ENCODE data around the gene SLC16A8. TPM values are rescaled to one million over a fixed set of nuclear protein-coding genes. Genes with fewer than 3 reads are reported as not detected.

The SLC16A8 gene
- polyA plus RNA-seq, 1 experiment: not detected

- Histone ChIP-seq H3K9me3 (ENCODE audit: control insufficient read depth, insufficient read depth, low read length) (peaks cover 3% of the 10 kb centered on the region; the same call in 1 of the 2 replicates), H3K27me3 (ENCODE audit: control insufficient read depth, insufficient read depth, low read length) (no peaks in the 10 kb centered on the region), H3K4me3 (ENCODE audit: low read depth, low read length) (no peak overlapping the region), H3K27ac (ENCODE audit: low read depth, low read length) (no peak overlapping the region)
- TF ChIP-seq CTCF (IDR thresholded peaks at IDR 0.05; ENCODE audit: low read depth, low read length): no peak
- POLR2A ChIA-PET: no interaction called here
- DNase-seq (ENCODE audit: low read depth, low spot score): no peak
- CTCF ChIA-PET: interaction anchor here (1.6 kb wide), 1 partner anchor 16 kb away, joined by 9 read pairs; no protein-coding TSS in a partner anchor
Measured at GRCh38 chr22:38036392-38037062, 47.5 kb downstream of the SLC16A8 start.

GRCh38 chr22:38035530-38035885 lies 48.5 kb downstream of the SLC16A8 start:
- Histone ChIP-seq H3K27ac (ENCODE audit: low read depth, low read length) (peak overlapping the region; percentile 11), H3K9me3 (ENCODE audit: control insufficient read depth, insufficient read depth, low read length) (peaks cover 3% of the 10 kb centered on the region; the same call in 1 of the 2 replicates), H3K4me3 (ENCODE audit: low read depth, low read length) (no peak overlapping the region), H3K27me3 (ENCODE audit: control insufficient read depth, insufficient read depth, low read length) (no peaks in the 10 kb centered on the region)
- POLR2A ChIA-PET: no interaction called here
- DNase-seq (ENCODE audit: low read depth, low spot score): no peak
- no peak for TF ChIP-seq CTCF (IDR thresholded peaks at IDR 0.05; ENCODE audit: low read depth, low read length)
- CTCF ChIA-PET: no interaction called here

- no peak for DNase-seq (ENCODE audit: low read depth, low spot score)
- Histone ChIP-seq H3K4me3 (ENCODE audit: low read depth, low read length) (no peak overlapping the region), H3K9me3 (ENCODE audit: control insufficient read depth, insufficient read depth, low read length) (peaks cover 3% of the 10 kb centered on the region; the same call in 1 of the 2 replicates), H3K27ac (ENCODE audit: low read depth, low read length) (peak overlapping the region; percentile 11), H3K27me3 (ENCODE audit: control insufficient read depth, insufficient read depth, low read length) (no peaks in the 10 kb centered on the region)
- TF ChIP-seq CTCF (IDR thresholded peaks at IDR 0.05; ENCODE audit: low read depth, low read length): no peak
- POLR2A ChIA-PET: interaction anchor here (0.6 to 1.3 kb wide), 2 partner anchors 14 to 647 kb away, joined by 3 to 6 read pairs; partner anchors contain the start of gene TOMM22
- CTCF ChIA-PET: no interaction called here
Measured at GRCh38 chr22:38034884-38035529, 49.0 kb downstream of the SLC16A8 start.

- no peak overlapping the region for H3K4me3 ChIP-seq (ENCODE audit: low read depth, low read length)
- H3K27ac ChIP-seq (ENCODE audit: low read depth, low read length): peak overlapping the region; percentile 77
- TF ChIP-seq CTCF (IDR thresholded peaks at IDR 0.05; ENCODE audit: low read depth, low read length): no peak
- no peaks in the 10 kb centered on the region for H3K27me3 ChIP-seq (ENCODE audit: control insufficient read depth, insufficient read depth, low read length)
- CTCF ChIA-PET: interaction anchor here (1.0 kb wide), 1 partner anchor 18 kb away, joined by 5 read pairs; no protein-coding TSS in a partner anchor
- POLR2A ChIA-PET: interaction anchor here (0.6 to 1.3 kb wide), 3 partner anchors 14 to 647 kb away, joined by 3 to 6 read pairs (median 3); partner anchors contain the start of gene TOMM22
- H3K9me3 ChIP-seq (ENCODE audit: control insufficient read depth, insufficient read depth, low read length): peaks cover 3% of the 10 kb centered on the region; the same call in 1 of the 2 replicates
- DNase-seq (ENCODE audit: low read depth, low spot score): peak; percentile 81
Measured at GRCh38 chr22:38034278-38034882, 49.6 kb downstream of the SLC16A8 start.

All from AG04450 (cell line).